ENCODE results near the gene LGMN.

DNA sequence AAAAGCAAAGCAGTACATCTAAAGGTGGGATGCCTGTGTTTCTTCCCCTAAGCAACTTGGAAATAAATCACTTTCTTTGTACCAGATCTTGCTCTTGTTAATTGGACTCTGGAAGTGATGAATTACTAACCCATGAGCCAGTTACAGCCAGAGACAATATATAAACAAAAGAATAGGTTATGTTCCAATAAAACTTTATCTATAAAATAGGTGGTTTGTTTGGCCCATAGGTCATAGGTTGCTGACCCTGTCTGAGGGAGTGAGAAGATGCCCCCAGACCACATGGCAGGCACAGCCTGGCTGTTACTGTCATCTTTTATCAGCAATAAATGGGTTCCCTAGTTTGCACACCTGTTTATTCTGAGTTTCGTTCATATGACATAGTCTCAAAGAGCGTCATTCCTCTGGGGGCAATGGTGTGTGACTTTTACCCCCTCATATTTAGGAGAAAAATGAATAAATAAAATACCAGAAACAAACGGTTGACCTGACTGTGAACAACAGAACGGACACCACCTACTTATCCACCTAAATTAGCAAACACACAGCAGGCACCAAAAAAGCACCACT lies 10.7 kb downstream of the LGMN start:
- TF ChIP-seq, protein P1, sequence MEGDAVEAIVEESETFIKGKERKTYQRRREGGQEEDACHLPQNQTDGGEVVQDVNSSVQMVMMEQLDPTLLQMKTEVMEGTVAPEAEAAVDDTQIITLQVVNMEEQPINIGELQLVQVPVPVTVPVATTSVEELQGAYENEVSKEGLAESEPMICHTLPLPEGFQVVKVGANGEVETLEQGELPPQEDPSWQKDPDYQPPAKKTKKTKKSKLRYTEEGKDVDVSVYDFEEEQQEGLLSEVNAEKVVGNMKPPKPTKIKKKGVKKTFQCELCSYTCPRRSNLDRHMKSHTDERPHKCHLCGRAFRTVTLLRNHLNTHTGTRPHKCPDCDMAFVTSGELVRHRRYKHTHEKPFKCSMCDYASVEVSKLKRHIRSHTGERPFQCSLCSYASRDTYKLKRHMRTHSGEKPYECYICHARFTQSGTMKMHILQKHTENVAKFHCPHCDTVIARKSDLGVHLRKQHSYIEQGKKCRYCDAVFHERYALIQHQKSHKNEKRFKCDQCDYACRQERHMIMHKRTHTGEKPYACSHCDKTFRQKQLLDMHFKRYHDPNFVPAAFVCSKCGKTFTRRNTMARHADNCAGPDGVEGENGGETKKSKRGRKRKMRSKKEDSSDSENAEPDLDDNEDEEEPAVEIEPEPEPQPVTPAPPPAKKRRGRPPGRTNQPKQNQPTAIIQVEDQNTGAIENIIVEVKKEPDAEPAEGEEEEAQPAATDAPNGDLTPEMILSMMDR (IDR thresholded peaks at IDR 0.05; ENCODE audit: borderline replicate concordance, extremely low read depth, low read length, poor library complexity, severe bottlenecking), result no peak
- TF ChIP-seq EZH2 (IDR thresholded peaks at IDR 0.05; ENCODE audit: borderline replicate concordance, low read depth, low read length, severe bottlenecking), result no peak

Measured in DND-41 (cell line).